CD8-positive, alpha-beta memory T cell (primary cell): ENCODE data around the gene CRISPLD2. TPM values are rescaled to one million over a fixed set of nuclear protein-coding genes. Genes with fewer than 3 reads are reported as not detected.
A peak's percentile ranks its signal among the peaks of the same experiment; 100 is the strongest.

Source experiments
- CTCF ChIA-PET: fragments of 350-600 bp; sonication (Branson Sonifier 250); formaldehyde crosslinking; loops from one replicate; lab custom pipeline; 2021; ENCODE audit warnings: antibody characterized with exemption; lab: Charles Lee
- POLR2A ChIA-PET: fragments of 350-600 bp; sonication (Branson Sonifier 250); formaldehyde crosslinking; loops from one replicate; lab custom pipeline; 2021; ENCODE audit warnings: antibody characterized with exemption; lab: Charles Lee
- DNase-seq, 5 donors: peaks; one replicate each; pipeline versions ENCODE4 v3.0.0 to v3.0.0-alpha.2; 2020 to 2022; ENCODE audit warnings: mixed read lengths in 1 of 5
- H3K27ac ChIP-seq: one replicate; pipeline ENCODE4 v1.7.0; 2013; ENCODE audit warnings: low read depth, mild to moderate bottlenecking, low read length, moderate library complexity
- H3K27me3 ChIP-seq: 2 replicates; pipeline ENCODE4 v1.7.0; 2013; ENCODE audit warnings: low read length, mild to moderate bottlenecking; ENCODE audit not compliant: insufficient read depth, poor library complexity, severe bottlenecking
- H3K36me3 ChIP-seq: 2 replicates; pipeline ENCODE4 v1.7.0; 2013; ENCODE audit warnings: mild to moderate bottlenecking, low read length, moderate library complexity; ENCODE audit not compliant: insufficient read depth
- H3K4me1 ChIP-seq: 2 replicates; pipeline ENCODE4 v1.7.0; 2013; ENCODE audit warnings: mild to moderate bottlenecking, low read length, moderate library complexity; ENCODE audit not compliant: insufficient read depth
- H3K4me3 ChIP-seq: 2 replicates; pipeline ENCODE4 v1.7.0; 2013; ENCODE audit warnings: mild to moderate bottlenecking, low read length
- H3K9me3 ChIP-seq: 2 replicates; pipeline ENCODE4 v1.7.0; 2013; ENCODE audit warnings: mild to moderate bottlenecking, low read length
- H3K27ac Mint-ChIP-seq, 8 donors: one replicate each; pipeline ENCODE4 v1.8.0; 2020 to 2021; ENCODE audit warnings: mixed read lengths in 8 of 8, mild to moderate bottlenecking in 6 of 8, inconsistent platforms in 3 of 8, moderate library complexity in 3 of 8
- H3K27me3 Mint-ChIP-seq, 2 donors: one replicate each; pipeline ENCODE4 v1.8.0; 2020 to 2021; ENCODE audit warnings: mixed read lengths in 2 of 2, mild to moderate bottlenecking in 1 of 2, moderate library complexity in 1 of 2
- H3K36me3 Mint-ChIP-seq, 3 donors: one replicate each; pipeline ENCODE4 v1.8.0; 2020 to 2021; ENCODE audit warnings: mixed read lengths in 3 of 3, inconsistent platforms in 1 of 3, mild to moderate bottlenecking in 1 of 3
- H3K4me1 Mint-ChIP-seq, 3 donors: one replicate each; pipeline ENCODE4 v1.8.0; 2020 to 2021; ENCODE audit warnings: mixed read lengths in 3 of 3, inconsistent platforms in 1 of 3, mild to moderate bottlenecking in 1 of 3
- H3K4me3 Mint-ChIP-seq, 7 donors: one replicate each; pipeline ENCODE4 v1.8.0; 2020 to 2021; ENCODE audit warnings: mixed read lengths in 7 of 7, mild to moderate bottlenecking in 6 of 7, moderate library complexity in 4 of 7, inconsistent platforms in 2 of 7
- H3K9me3 Mint-ChIP-seq, 5 donors: one replicate each; pipeline ENCODE4 v1.8.0; 2020 to 2022; ENCODE audit warnings: mixed read lengths in 5 of 5, mild to moderate bottlenecking in 3 of 5, moderate library complexity in 2 of 5, inconsistent platforms in 1 of 5
- polyA plus RNA-seq: library from polyadenylated mRNA; unstranded; fragments of 300-500 nt; fragmentation: Illumina TruSeq; gene quantifications from one replicate; pipeline ENCODE4 v1.2.3, GENCODE V29; 2021
- total RNA-seq, 2 experiments: library from RNA; stranded (reverse); gene quantifications; one replicate each; pipeline ENCODE4 v1.2.3, GENCODE V29; 2021

Gene CRISPLD2
- total and polyA plus RNA-seq, 3 experiments from 2014 or later, result 0.04 to 0.05 TPM; not detected in 1

GRCh38 chr16:84948851-84949610 is 129.2 kb downstream of the CRISPLD2 start:
- peaks cover 9% of the 10 kb centered on the region for H3K4me1 ChIP-seq
- Mint-ChIP-seq H3K27me3 (peaks cover 4 to 14% of the 10 kb centered on the region in 2 donors), H3K9me3 (no peaks in the 10 kb centered on the region), H3K27ac (no peak overlapping the region), H3K4me1 (peaks cover 0 to 8% (median 2%) of the 10 kb centered on the region in 3 donors), H3K4me3 (no peak overlapping the region), H3K36me3 (no peaks in the 10 kb centered on the region)
- DNase-seq, result peak in 1 of 5 donors; percentile 11
- no peak overlapping the region for H3K27ac ChIP-seq
- ChIA-PET POLR2A (no interaction called here), CTCF (no interaction called here)
- no peaks in the 10 kb centered on the region for H3K36me3 ChIP-seq
- no peaks in the 10 kb centered on the region for H3K9me3 ChIP-seq
- no peak overlapping the region for H3K4me3 ChIP-seq
- H3K27me3 ChIP-seq, result no peaks in the 10 kb centered on the region

- Histone ChIP-seq H3K4me3 (no peak overlapping the region), H3K9me3 (no peaks in the 10 kb centered on the region), H3K27me3 (no peaks in the 10 kb centered on the region), H3K27ac (no peak overlapping the region), H3K36me3 (no peaks in the 10 kb centered on the region), H3K4me1 (peaks cover 9% of the 10 kb centered on the region)
- Mint-ChIP-seq H3K36me3 (no peaks in the 10 kb centered on the region), H3K27me3 (peaks cover 4 to 7% of the 10 kb centered on the region in 2 donors), H3K4me1 (peaks cover 0 to 8% (median 2%) of the 10 kb centered on the region in 3 donors), H3K9me3 (no peaks in the 10 kb centered on the region), H3K4me3 (no peak overlapping the region), H3K27ac (peak overlapping the region in 1 of 8 donors; percentile 54)
- CTCF ChIA-PET, result interaction anchor here (0.6 to 6.3 kb wide), 2 partner anchors 196 to 327 kb away, joined by 3 to 66 read pairs; no protein-coding TSS in a partner anchor
- POLR2A ChIA-PET, result no interaction called here
- DNase-seq, result no peak
Measured at GRCh38 chr16:84949772-84950436, 130.1 kb downstream of the CRISPLD2 start.

GRCh38 chr16:84950906-84951305 is 131.1 kb downstream of the CRISPLD2 start:
- Mint-ChIP-seq H3K9me3 (no peaks in the 10 kb centered on the region), H3K36me3 (no peaks in the 10 kb centered on the region), H3K4me3 (no peak overlapping the region), H3K27me3 (peaks cover 4 to 7% of the 10 kb centered on the region in 2 donors), H3K4me1 (peaks cover 0 to 8% (median 2%) of the 10 kb centered on the region in 3 donors), H3K27ac (no peak overlapping the region)
- Histone ChIP-seq H3K4me3 (no peak overlapping the region), H3K27ac (no peak overlapping the region), H3K36me3 (no peaks in the 10 kb centered on the region), H3K27me3 (no peaks in the 10 kb centered on the region), H3K4me1 (peaks cover 9% of the 10 kb centered on the region), H3K9me3 (no peaks in the 10 kb centered on the region)
- DNase-seq, result no peak
- ChIA-PET POLR2A (no interaction called here), CTCF (interaction anchor here (1.2 to 6.3 kb wide), 4 partner anchors 16 to 197 kb away, joined by 3 to 66 read pairs (median 4); no protein-coding TSS in a partner anchor)

GRCh38 chr16:84952335-84953189 is 132.8 kb downstream of the CRISPLD2 start:
- no peaks in the 10 kb centered on the region for H3K27me3 ChIP-seq
- Mint-ChIP-seq H3K9me3 (no peaks in the 10 kb centered on the region), H3K27me3 (peaks cover 4 to 7% of the 10 kb centered on the region in 2 donors), H3K36me3 (no peaks in the 10 kb centered on the region), H3K4me1 (peaks cover 0 to 8% (median 2%) of the 10 kb centered on the region in 3 donors), H3K4me3 (no peak overlapping the region), H3K27ac (no peak overlapping the region)
- no peak overlapping the region for H3K4me3 ChIP-seq
- H3K27ac ChIP-seq, result peak overlapping the region; percentile 51
- H3K36me3 ChIP-seq, result no peaks in the 10 kb centered on the region
- ChIA-PET CTCF (interaction anchor here (0.7 to 6.3 kb wide), 23 partner anchors 9 to 676 kb away, joined by 3 to 66 read pairs (median 5); no protein-coding TSS in a partner anchor), POLR2A (no interaction called here)
- peaks cover 9% of the 10 kb centered on the region for H3K4me1 ChIP-seq
- DNase-seq, result peak; percentile 46 to 71 (median 58)
- H3K9me3 ChIP-seq, result no peaks in the 10 kb centered on the region

- CTCF ChIA-PET, result interaction anchor here (1.1 to 6.3 kb wide), 13 partner anchors 8 to 676 kb away, joined by 3 to 66 read pairs (median 6); no protein-coding TSS in a partner anchor
- Mint-ChIP-seq H3K36me3 (no peaks in the 10 kb centered on the region), H3K27ac (no peak overlapping the region), H3K9me3 (no peaks in the 10 kb centered on the region), H3K4me3 (no peak overlapping the region), H3K4me1 (peaks cover 0 to 8% (median 0%) of the 10 kb centered on the region in 3 donors), H3K27me3 (peaks cover 4 to 7% of the 10 kb centered on the region in 2 donors)
- no peak for DNase-seq
- Histone ChIP-seq H3K9me3 (no peaks in the 10 kb centered on the region), H3K36me3 (no peaks in the 10 kb centered on the region), H3K27ac (peak overlapping the region; percentile 39), H3K27me3 (no peaks in the 10 kb centered on the region), H3K4me1 (peaks cover 9% of the 10 kb centered on the region), H3K4me3 (no peak overlapping the region)
- POLR2A ChIA-PET, result no interaction called here
Measured at GRCh38 chr16:84953190-84953746, 133.5 kb downstream of the CRISPLD2 start.

- no peaks in the 10 kb centered on the region for H3K36me3 Mint-ChIP-seq
- peaks cover 0 to 4% (median 0%) of the 10 kb centered on the region in 3 donors for H3K4me1 Mint-ChIP-seq
- H3K27me3 Mint-ChIP-seq, result peaks cover 4 to 7% of the 10 kb centered on the region in 2 donors
- Histone ChIP-seq H3K4me1 (no peaks in the 10 kb centered on the region), H3K36me3 (no peaks in the 10 kb centered on the region), H3K27me3 (no peaks in the 10 kb centered on the region), H3K4me3 (no peak overlapping the region), H3K27ac (no peak overlapping the region), H3K9me3 (no peaks in the 10 kb centered on the region)
- no peaks in the 10 kb centered on the region for H3K9me3 Mint-ChIP-seq
- peak overlapping the region in 1 of 8 donors; percentile 75 for H3K27ac Mint-ChIP-seq
- DNase-seq, result no peak
- no peak overlapping the region for H3K4me3 Mint-ChIP-seq
- ChIA-PET POLR2A (no interaction called here), CTCF (interaction anchor here (1.0 to 6.3 kb wide), 2 partner anchors 198 to 202 kb away, joined by 3 to 66 read pairs; no protein-coding TSS in a partner anchor)
Measured at GRCh38 chr16:84955427-84955826, 135.6 kb downstream of the CRISPLD2 start.

- ChIA-PET CTCF (no interaction called here), POLR2A (no interaction called here)
- DNase-seq, result no peak
- H3K4me1 Mint-ChIP-seq, result peaks cover 0 to 2% (median 0%) of the 10 kb centered on the region in 3 donors
- Histone ChIP-seq H3K36me3 (no peaks in the 10 kb centered on the region), H3K9me3 (no peaks in the 10 kb centered on the region), H3K27me3 (no peaks in the 10 kb centered on the region), H3K4me1 (no peaks in the 10 kb centered on the region), H3K27ac (no peak overlapping the region), H3K4me3 (no peak overlapping the region)
- H3K9me3 Mint-ChIP-seq, result no peaks in the 10 kb centered on the region
- peak overlapping the region in 1 of 8 donors; percentile 50 for H3K27ac Mint-ChIP-seq
- no peak overlapping the region for H3K4me3 Mint-ChIP-seq
- H3K27me3 Mint-ChIP-seq, result peaks cover 4 to 9% of the 10 kb centered on the region in 2 donors
- H3K36me3 Mint-ChIP-seq, result no peaks in the 10 kb centered on the region
Measured at GRCh38 chr16:84957192-84957591, 137.4 kb downstream of the CRISPLD2 start.
